Progenitor cell of endocrine pancreas (in vitro differentiated cells): Measurements from ENCODE around the gene ST8SIA6. TPM values are rescaled to one million over a fixed set of nuclear protein-coding genes. Genes with fewer than 3 reads are reported as not detected.

Experiments used
- DNase-seq: peaks from one replicate; pipeline ENCODE4 v3.0.0; 2021; ENCODE audit warnings: low spot score; ENCODE audit not compliant: unreplicated experiment
- H3K27ac Mint-ChIP-seq: 2 replicates; pipeline ENCODE4 v1.8.0; 2021; ENCODE audit warnings: mild to moderate bottlenecking, moderate library complexity, mixed read lengths
- H3K27me3 Mint-ChIP-seq: 2 replicates; pipeline ENCODE4 v1.8.0; 2021; ENCODE audit warnings: mixed read lengths
- H3K36me3 Mint-ChIP-seq: 2 replicates; pipeline ENCODE4 v1.8.0; 2022; ENCODE audit warnings: mixed read lengths; ENCODE audit not compliant: insufficient read depth
- H3K4me1 Mint-ChIP-seq: 2 replicates; pipeline ENCODE4 v1.8.0; 2021; ENCODE audit warnings: low read depth, mixed read lengths
- H3K4me3 Mint-ChIP-seq: 2 replicates; pipeline ENCODE4 v1.8.0; 2021; ENCODE audit warnings: low read depth, mild to moderate bottlenecking, moderate library complexity, mixed read lengths
- H3K9me3 Mint-ChIP-seq: 2 replicates; pipeline ENCODE4 v1.8.0; 2021; ENCODE audit warnings: low read depth, mixed read lengths
- CTCF ChIP-seq: fragments of 200-600 bp; sonication (generic); IDR thresholded peaks from one replicate; pipeline ENCODE4 v1.5.0; 2021; ENCODE audit warnings: antibody characterized with exemption, mild to moderate bottlenecking; ENCODE audit not compliant: unreplicated experiment
- total RNA-seq: library from RNA; stranded (reverse); gene quantifications from 2 replicates; pipeline ENCODE4 v1.2.1, GENCODE V29; 2021

The ST8SIA6 gene
- total RNA-seq, 1 donor from 2014 or later, result 0.36 TPM

DNA sequence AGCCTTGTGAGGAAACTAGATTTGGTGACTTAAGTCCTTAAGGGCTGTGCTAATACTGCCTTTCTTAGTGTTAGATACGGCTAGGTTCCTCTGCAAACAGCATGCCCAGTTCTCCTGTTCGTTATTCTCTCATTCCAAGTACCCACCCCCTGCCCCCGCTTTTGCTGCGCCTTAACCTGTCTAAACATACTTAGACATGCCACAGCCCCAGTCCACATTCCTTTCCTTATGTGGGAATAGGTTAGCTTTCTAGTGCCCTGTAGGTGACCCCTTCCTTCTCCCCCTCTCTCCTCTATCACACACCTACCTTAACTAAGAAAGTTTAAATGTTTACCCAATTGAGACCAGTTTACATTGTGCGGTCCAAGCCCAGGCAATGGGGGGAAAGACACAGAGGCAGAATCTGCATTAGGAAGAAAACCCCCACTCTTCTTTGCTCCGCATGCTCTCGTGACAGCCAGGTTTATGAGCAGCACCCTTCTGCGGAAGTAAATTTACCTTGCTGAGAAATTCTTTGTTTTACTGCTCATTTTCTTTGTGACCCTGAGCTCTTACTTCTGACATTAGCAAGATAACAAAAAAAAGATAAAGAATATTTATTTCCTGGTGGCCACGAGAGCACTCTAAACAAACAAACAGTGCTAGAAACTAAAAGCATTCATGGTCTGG is 177.5 kb downstream of the ST8SIA6 start:
- Mint-ChIP-seq H3K9me3 (peaks cover 39% of the 10 kb centered on the region), H3K4me3 (no peak overlapping the region), H3K4me1 (peaks cover 10% of the 10 kb centered on the region), H3K36me3 (peaks cover 8% of the 10 kb centered on the region), H3K27ac (peak overlapping the region; percentile 92), H3K27me3 (no peaks in the 10 kb centered on the region)
- DNase-seq, result no peak
- no peak for TF ChIP-seq CTCF

DNA sequence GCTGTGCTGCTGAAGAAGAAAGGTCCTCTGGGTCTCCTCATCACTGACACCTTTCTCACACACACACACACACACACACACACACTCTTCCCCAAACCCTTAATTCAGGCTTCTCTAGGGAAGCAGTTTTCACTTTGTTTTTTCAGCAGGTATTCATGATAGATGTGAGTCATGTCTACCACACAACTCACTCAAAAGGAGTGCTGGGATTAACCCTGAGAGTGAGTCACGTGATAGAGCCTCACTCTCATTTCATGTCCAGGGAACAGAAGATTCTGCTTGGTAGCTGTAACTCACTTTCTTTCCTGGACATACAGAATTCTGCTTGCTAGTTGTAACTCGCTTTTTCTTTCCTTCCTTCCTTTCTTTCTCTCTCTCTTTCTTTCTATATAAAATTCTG is 181.0 kb downstream of the ST8SIA6 start:
- H3K27ac Mint-ChIP-seq, result no peak overlapping the region

GRCh38 chr10:17272648-17273047 is 181.7 kb downstream of the ST8SIA6 start:
- DNase-seq, result no peak
- Mint-ChIP-seq H3K4me3 (no peak overlapping the region), H3K27ac (no peak overlapping the region), H3K27me3 (no peaks in the 10 kb centered on the region), H3K36me3 (peaks cover 2% of the 10 kb centered on the region), H3K4me1 (peaks cover 10% of the 10 kb centered on the region), H3K9me3 (peaks cover 19% of the 10 kb centered on the region)
- TF ChIP-seq CTCF, result no peak

More for the DNA sequence above, 181.0 kb downstream of the ST8SIA6 start:
- Mint-ChIP-seq H3K4me1 (peaks cover 10% of the 10 kb centered on the region), H3K27me3 (no peaks in the 10 kb centered on the region), H3K36me3 (peaks cover 3% of the 10 kb centered on the region), H3K4me3 (no peak overlapping the region), H3K9me3 (peaks cover 23% of the 10 kb centered on the region)
- no peak for DNase-seq
- TF ChIP-seq CTCF, result no peak

Other genes starting within 250 kb of the ST8SIA6 start
- gene VIM, start 226.4 kb downstream of the ST8SIA6 start, total RNA-seq, result 172 and 261 TPM in 2 replicates
- 14.3 and 15.9 TPM in 2 replicates for gene HACD1, start 162.8 kb upstream of the ST8SIA6 start, total RNA-seq
- gene STAM, start 189.6 kb upstream of the ST8SIA6 start, total RNA-seq, result 25.1 and 27.8 TPM in 2 replicates